Upper lobe of right lung (tissue), 1 donor: ENCODE measurements around the gene THBS2. TPM values are rescaled to one million over a fixed set of nuclear protein-coding genes. Genes with fewer than 3 reads are reported as not detected.

Source experiments
- ATAC-seq: fragments of 200-7000 bp; cut with Tn5 transposase; one replicate; pipeline ENCODE4 v1.9.1; 2020; ENCODE audit warnings: mild to moderate bottlenecking, moderate library complexity
- DNase-seq: peaks from one replicate; pipeline ENCODE4 v3.0.0-alpha.2; 2020
- H3K27ac ChIP-seq: fragments of 200-600 bp; one replicate; pipeline ENCODE4 v1.8.0; 2022
- H3K27me3 ChIP-seq: fragments of 200-600 bp; one replicate; pipeline ENCODE4 v1.8.0; 2022; ENCODE audit warnings: mild to moderate bottlenecking
- H3K36me3 ChIP-seq: fragments of 200-600 bp; one replicate; pipeline ENCODE4 v1.8.0; 2022
- H3K4me1 ChIP-seq: fragments of 200-600 bp; one replicate; pipeline ENCODE4 v1.8.0; 2022
- H3K4me3 ChIP-seq: fragments of 200-600 bp; one replicate; pipeline ENCODE4 v1.8.0; 2022; ENCODE audit warnings: mild to moderate bottlenecking
- H3K9me3 ChIP-seq: fragments of 200-600 bp; one replicate; pipeline ENCODE4 v1.8.0; 2022
- intact Hi-C: fragments of 100-400 bp; cut with DNase I; formaldehyde crosslinking; loops from one replicate; pipeline ENCODE4 v1.11.0; 2022
- total RNA-seq: library from RNA; stranded (reverse); fragmentation: NEBNext Ultra II Directional; extraction: Animal tissue kit (Norgen Biotek cat#: 25700); gene quantifications from one replicate; pipeline ENCODE4 v1.2.1, GENCODE V29; 2021
- TF ChIP-seq, protein P1 (sequence below): fragments of 200-600 bp; IDR thresholded peaks from one replicate; pipeline ENCODE4 v1.8.0; 2022; ENCODE audit warnings: antibody characterized with exemption
- donor health status: DM: no; HTN: yes; CAD: no; lungs with severe emphysema.

Gene THBS2
- total RNA-seq, 1 donor from 2014 or later: 23.7 TPM

DNA sequence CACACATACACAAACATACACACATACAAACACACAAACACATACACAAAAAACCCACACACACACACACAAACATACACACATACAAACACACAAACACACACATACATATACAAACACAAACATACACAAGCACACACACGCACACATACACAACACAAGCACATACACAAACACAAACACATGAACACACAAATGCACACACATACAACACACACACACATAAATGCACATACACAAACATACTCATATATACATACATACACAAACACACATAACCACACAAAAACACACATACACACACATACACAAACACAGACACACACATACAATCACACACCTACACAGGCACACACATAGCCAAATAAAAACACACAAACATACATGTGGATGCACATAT lies 30.3 kb upstream of the THBS2 start:
- no peaks in the 10 kb centered on the region for H3K4me1 ChIP-seq
- ATAC-seq (no peak), DNase-seq (no peak)
- TF ChIP-seq, protein P1, sequence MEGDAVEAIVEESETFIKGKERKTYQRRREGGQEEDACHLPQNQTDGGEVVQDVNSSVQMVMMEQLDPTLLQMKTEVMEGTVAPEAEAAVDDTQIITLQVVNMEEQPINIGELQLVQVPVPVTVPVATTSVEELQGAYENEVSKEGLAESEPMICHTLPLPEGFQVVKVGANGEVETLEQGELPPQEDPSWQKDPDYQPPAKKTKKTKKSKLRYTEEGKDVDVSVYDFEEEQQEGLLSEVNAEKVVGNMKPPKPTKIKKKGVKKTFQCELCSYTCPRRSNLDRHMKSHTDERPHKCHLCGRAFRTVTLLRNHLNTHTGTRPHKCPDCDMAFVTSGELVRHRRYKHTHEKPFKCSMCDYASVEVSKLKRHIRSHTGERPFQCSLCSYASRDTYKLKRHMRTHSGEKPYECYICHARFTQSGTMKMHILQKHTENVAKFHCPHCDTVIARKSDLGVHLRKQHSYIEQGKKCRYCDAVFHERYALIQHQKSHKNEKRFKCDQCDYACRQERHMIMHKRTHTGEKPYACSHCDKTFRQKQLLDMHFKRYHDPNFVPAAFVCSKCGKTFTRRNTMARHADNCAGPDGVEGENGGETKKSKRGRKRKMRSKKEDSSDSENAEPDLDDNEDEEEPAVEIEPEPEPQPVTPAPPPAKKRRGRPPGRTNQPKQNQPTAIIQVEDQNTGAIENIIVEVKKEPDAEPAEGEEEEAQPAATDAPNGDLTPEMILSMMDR: no peak
- no peaks in the 10 kb centered on the region for H3K27me3 ChIP-seq
- no peaks in the 10 kb centered on the region for H3K9me3 ChIP-seq
- no peak overlapping the region for H3K27ac ChIP-seq
- intact Hi-C loops: no loop called here
- H3K4me3 ChIP-seq: no peak overlapping the region
- no peaks in the 10 kb centered on the region for H3K36me3 ChIP-seq

DNA sequence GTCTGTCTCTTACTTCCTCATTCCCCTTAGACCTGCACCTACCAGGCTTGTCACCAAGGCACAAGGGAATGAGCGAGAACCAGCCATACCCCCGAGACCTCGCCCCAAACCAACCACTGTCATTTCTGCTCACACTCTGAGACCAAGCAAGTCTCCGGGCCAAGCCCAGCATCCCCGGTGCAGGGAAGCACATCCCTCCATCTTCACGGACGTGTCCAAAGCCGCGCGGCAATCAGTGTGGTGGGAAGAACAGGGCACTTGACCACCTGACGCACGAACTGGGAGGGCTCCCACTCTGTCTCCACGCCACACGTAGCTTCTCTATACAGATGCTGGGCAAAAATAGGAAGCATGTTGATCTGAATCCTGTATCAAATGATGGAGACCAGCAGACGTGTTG lies 28.4 kb upstream of the THBS2 start:
- no peaks in the 10 kb centered on the region for H3K9me3 ChIP-seq
- H3K27me3 ChIP-seq: no peaks in the 10 kb centered on the region
- no peak for DNase-seq
- H3K27ac ChIP-seq: no peak overlapping the region
- no peaks in the 10 kb centered on the region for H3K4me1 ChIP-seq
- ATAC-seq: no peak
- no peaks in the 10 kb centered on the region for H3K36me3 ChIP-seq
- no peak overlapping the region for H3K4me3 ChIP-seq
- TF ChIP-seq, protein P1: no peak
- intact Hi-C loops: no loop called here

GRCh38 chr6:169277619-169278018 lies 24.0 kb upstream of the THBS2 start:
- Histone ChIP-seq H3K36me3 (no peaks in the 10 kb centered on the region), H3K4me1 (no peaks in the 10 kb centered on the region), H3K4me3 (no peak overlapping the region), H3K27me3 (no peaks in the 10 kb centered on the region), H3K9me3 (no peaks in the 10 kb centered on the region), H3K27ac (no peak overlapping the region)
- no peak for ATAC-seq
- no peak for DNase-seq
- intact Hi-C loops: no loop called here
- TF ChIP-seq, protein P1: no peak

DNA sequence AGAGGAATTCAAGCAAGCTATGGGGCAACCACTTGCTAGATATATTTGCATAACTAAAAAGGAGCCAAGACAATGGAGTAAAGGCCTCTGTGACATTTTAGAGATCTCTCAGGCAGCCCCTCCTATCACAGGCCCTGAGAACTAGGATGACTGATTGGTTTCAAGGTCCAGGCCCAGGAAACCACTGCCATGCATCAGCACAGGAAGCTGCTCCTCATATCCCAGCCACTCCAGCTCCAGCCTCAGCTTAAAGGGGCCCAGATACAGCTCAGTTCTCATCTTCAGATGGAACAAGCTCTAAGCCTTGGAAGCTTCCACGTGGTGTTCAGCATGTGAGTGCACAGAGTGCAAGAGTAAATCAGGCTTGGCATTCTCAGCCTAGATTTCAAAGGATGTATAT lies 21.1 kb upstream of the THBS2 start:
- intact Hi-C loops: no loop called here
- no peaks in the 10 kb centered on the region for H3K4me1 ChIP-seq
- TF ChIP-seq, protein P1: no peak
- no peak for DNase-seq
- H3K27me3 ChIP-seq: no peaks in the 10 kb centered on the region
- no peaks in the 10 kb centered on the region for H3K9me3 ChIP-seq
- H3K27ac ChIP-seq: no peak overlapping the region
- no peak overlapping the region for H3K4me3 ChIP-seq
- H3K36me3 ChIP-seq: no peaks in the 10 kb centered on the region
- no peak for ATAC-seq

GRCh38 chr6:169273511-169273910 lies 19.9 kb upstream of the THBS2 start:
- Histone ChIP-seq H3K4me3 (no peak overlapping the region), H3K4me1 (peaks cover 2% of the 10 kb centered on the region), H3K9me3 (no peaks in the 10 kb centered on the region), H3K27me3 (no peaks in the 10 kb centered on the region), H3K36me3 (no peaks in the 10 kb centered on the region), H3K27ac (no peak overlapping the region)
- DNase-seq: no peak
- TF ChIP-seq, protein P1: no peak
- ATAC-seq: no peak
- intact Hi-C loops: no loop called here

DNA sequence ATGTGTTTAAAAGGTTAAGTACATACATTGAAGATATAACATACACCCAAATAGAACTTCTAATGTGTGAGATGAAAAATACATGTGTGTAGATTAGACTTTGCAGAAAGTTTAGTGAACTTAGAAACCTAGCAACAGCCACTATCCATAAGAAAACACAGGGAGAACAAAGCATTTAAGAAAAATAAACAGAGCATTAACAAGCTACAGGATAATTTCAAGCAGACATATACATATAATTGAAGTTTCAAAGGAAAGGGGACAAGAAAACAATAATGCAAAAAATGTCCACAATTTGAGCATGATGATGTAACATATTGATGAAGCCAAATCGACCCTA lies 18.2 kb upstream of the THBS2 start:
- intact Hi-C loops: no loop called here
- no peak for ATAC-seq

More for the DNA sequence above, 18.2 kb upstream of the THBS2 start:
- H3K9me3 ChIP-seq: no peaks in the 10 kb centered on the region
- no peaks in the 10 kb centered on the region for H3K36me3 ChIP-seq
- no peak for DNase-seq
- no peak overlapping the region for H3K4me3 ChIP-seq
- H3K4me1 ChIP-seq: peaks cover 2% of the 10 kb centered on the region
- TF ChIP-seq, protein P1: no peak
- no peak overlapping the region for H3K27ac ChIP-seq
- H3K27me3 ChIP-seq: no peaks in the 10 kb centered on the region
